ENCODE results near the gene PDK2.
"Not testable (repeated sequence)": the region's sequence is repeated elsewhere in the genome, so short reads cannot be mapped to it uniquely, and the experiment has no call there.

The PDK2 gene

GRCh38 chr17:50056961-50057330, 38.2 kb upstream of the PDK2 start:
- DNase-seq, result no peak

GRCh38 chr17:50057521-50057991, 37.6 kb upstream of the PDK2 start:
- DNase-seq, result no peak

GRCh38 chr17:50058296-50058953, 36.7 kb upstream of the PDK2 start:
- DNase-seq, result no peak

GRCh38 chr17:50059256-50059655, 35.9 kb upstream of the PDK2 start:
- no peak for DNase-seq

GRCh38 chr17:50059759-50060273, 35.3 kb upstream of the PDK2 start:
- no peak for DNase-seq

- DNase-seq, result no peak
These were observed 34.0 kb upstream of the PDK2 start for GRCh38 chr17:50060951-50061712.

- not testable (repeated sequence) for DNase-seq
These were observed 33.5 kb upstream of the PDK2 start for GRCh38 chr17:50061713-50062045.

- DNase-seq, result no peak
These were observed 32.6 kb upstream of the PDK2 start for GRCh38 chr17:50062293-50063243.

GRCh38 chr17:50063561-50064252, 31.4 kb upstream of the PDK2 start:
- no peak for DNase-seq

GRCh38 chr17:50064253-50065001, 30.7 kb upstream of the PDK2 start:
- no peak for DNase-seq

GRCh38 chr17:50065056-50065455, 30.1 kb upstream of the PDK2 start:
- no peak for DNase-seq

GRCh38 chr17:50066995-50067394, 28.2 kb upstream of the PDK2 start:
- DNase-seq, result no peak

GRCh38 chr17:50067996-50068395, 27.2 kb upstream of the PDK2 start:
- no peak for DNase-seq

GRCh38 chr17:50070908-50071680, 24.1 kb upstream of the PDK2 start:
- DNase-seq, result no peak

GRCh38 chr17:50071692-50072091, 23.5 kb upstream of the PDK2 start:
- no peak for DNase-seq

GRCh38 chr17:50072130-50072529, 23.0 kb upstream of the PDK2 start:
- no peak for DNase-seq

- DNase-seq, result no peak
These were observed 22.2 kb upstream of the PDK2 start for GRCh38 chr17:50072925-50073324.

- DNase-seq, result no peak
These were observed 20.9 kb upstream of the PDK2 start for GRCh38 chr17:50074227-50074626.

GRCh38 chr17:50075446-50076032, 19.6 kb upstream of the PDK2 start:
- no peak for DNase-seq

- no peak for DNase-seq
These were observed 18.9 kb upstream of the PDK2 start for GRCh38 chr17:50076221-50076590.
